ENCODE measurements around the gene SH3BP5.

The SH3BP5 gene

DNA sequence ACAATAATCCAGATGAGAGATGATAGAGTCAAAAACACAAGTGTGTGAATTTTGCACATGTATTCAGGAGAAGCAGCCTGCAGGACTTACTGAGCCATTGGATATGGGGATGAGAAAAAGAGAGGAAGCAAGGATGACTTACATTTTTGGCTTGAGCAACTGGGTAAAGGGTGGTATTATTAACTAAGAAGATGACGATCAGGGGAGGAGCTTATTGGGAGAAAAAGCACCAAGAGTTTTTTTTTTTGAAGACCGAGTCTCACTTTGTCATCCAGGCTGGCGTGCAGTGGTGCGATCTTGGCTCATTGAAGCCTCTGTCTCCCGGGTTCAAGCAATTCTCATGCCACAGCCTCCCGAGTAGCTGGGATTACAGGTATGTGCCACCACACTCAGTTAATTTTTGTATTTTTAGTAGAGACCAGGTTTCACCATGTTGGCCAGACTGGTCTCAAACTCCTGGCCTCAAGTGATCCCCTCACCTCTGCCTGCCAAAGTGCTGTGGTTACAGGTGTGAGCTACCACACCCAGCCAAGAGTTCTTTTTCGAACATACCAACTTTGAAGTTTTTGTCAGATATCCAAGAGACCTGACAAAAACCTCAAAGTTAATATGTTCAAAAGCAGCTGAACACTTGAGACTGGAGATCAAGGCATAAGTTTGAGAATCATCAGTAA, 14.8 kb upstream of the SH3BP5 start:
- DNase-seq (ENCODE audit: extremely low read depth in 1 of 2, low read depth in 1 of 2) = no peak

- no peak for DNase-seq (ENCODE audit: extremely low read depth in 1 of 2, low read depth in 1 of 2)
These were observed 14.1 kb upstream of the SH3BP5 start for GRCh38 chr3:15346516-15346915.

DNA sequence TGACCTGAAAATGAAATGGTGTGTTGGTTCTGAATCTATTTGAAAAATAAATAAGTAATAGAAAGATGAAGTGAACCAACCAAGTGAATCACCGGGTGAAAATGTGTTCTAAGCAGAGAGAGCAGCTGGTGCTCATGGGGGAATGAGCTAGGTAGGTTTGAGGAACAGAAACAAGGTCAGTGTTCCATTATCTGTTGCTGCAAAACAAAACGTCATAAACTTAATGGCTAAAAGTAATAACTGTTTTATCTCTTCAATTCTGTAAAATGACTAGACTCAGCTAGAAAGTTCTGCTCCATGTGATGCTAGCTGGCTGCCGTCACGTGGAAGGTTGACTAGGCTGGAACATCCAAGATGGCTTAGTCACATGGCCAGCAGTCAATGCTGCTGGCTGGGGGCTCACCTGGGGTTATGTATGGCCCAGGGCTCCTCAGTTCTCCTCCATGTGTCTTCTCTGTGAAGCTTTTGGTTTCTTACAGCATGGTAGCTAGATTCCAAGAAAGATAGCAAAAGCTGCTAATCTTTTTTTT, 13.3 kb upstream of the SH3BP5 start:
- no peak for DNase-seq (ENCODE audit: extremely low read depth in 1 of 2, low read depth in 1 of 2)

DNA sequence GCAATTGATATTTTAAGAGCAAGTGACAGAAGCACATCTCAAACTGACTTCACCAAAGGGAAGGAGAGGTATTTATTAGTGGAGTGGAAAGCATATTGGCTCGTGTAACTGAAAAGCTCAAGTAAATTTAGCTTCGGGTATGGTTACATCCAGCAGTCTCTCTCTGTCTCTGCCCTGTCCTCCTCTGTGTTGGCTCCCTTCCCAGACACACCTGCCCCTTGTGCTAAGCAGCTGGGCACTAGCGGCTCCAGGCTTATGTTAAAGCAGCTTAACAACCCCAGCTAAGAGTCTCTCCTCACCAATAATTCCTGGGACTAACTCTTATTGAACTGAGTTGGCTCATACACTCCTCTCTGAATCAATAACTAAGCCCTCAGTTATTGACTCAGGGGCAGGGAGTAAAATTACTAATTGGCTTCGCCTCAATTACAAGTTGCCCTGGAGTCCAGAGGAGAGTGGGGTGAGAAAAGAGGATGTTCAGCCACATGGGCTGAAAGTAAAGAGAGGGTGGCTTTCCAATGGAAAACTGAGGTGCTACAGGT, 12.8 kb upstream of the SH3BP5 start:
- no peak for DNase-seq (ENCODE audit: extremely low read depth in 1 of 2, low read depth in 1 of 2)

GRCh38 chr3:15342945-15343344, 10.6 kb upstream of the SH3BP5 start:
- DNase-seq (ENCODE audit: extremely low read depth in 1 of 2, low read depth in 1 of 2) = no peak

GRCh38 chr3:15342246-15342645, 9.9 kb upstream of the SH3BP5 start:
- no peak for DNase-seq (ENCODE audit: extremely low read depth in 1 of 2, low read depth in 1 of 2)

GRCh38 chr3:15341030-15341726, 8.8 kb upstream of the SH3BP5 start:
- no peak for DNase-seq (ENCODE audit: extremely low read depth in 1 of 2, low read depth in 1 of 2)

DNA sequence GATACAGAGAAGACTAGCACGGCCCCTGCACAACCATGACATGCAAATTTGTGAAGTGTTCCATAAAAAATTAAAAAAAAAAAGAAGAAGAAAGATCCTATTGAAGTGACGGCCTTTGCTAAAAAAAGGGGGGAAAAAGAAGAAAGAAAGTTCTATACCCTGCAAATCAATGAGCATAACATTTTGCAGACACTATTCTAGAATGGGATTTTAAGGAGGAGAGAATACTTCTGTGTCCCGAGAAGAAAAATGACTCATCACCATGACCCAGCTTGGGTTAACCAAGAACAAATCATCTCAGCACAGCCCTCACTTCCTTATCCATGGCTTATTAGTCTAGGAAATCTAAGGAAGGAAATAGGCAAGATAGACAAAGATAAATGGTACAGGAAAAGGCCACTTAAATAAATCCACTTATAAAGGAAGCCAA, 7.4 kb upstream of the SH3BP5 start:
- no peak for DNase-seq (ENCODE audit: extremely low read depth in 1 of 2, low read depth in 1 of 2)

DNA sequence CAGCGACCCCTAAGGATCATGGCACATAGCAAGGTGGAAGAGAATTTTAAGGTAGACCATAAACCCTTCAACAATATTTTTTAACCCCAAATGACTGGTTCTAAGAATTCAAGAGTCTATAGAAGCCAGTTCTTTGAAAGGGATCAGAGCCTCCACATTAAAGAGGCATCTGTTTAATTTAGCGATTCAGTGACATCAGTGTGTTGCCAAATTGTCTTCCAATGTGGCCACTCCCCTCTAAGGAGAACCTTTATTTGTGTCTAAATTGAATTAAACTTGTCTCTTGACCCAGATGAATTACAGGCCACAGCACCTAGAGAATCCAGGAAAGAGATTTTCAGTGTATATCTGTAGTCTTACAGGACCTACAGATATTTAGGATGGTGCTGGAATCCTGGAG, 6.6 kb upstream of the SH3BP5 start:
- DNase-seq (ENCODE audit: extremely low read depth in 1 of 2, low read depth in 1 of 2) = no peak

DNA sequence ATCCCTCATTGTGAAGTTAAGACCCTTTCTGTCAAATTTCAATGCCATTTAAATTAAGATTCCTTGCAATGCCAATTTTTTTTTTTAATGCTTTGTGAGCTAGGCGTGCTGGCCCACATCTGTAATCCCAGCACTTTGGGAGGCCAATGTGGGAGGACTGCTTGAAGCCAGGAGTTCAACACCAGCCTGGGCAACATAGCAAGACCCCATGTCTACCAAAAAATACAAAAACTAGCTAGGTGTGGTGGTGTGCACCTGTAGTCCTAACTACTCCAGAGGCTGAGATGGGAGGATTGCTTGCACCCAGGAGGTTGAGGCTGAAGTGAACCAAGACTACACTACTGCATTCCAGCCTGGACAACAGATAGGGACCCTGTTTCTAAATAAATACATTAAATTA, 5.6 kb upstream of the SH3BP5 start:
- no peak for DNase-seq (ENCODE audit: extremely low read depth in 1 of 2, low read depth in 1 of 2)

DNA sequence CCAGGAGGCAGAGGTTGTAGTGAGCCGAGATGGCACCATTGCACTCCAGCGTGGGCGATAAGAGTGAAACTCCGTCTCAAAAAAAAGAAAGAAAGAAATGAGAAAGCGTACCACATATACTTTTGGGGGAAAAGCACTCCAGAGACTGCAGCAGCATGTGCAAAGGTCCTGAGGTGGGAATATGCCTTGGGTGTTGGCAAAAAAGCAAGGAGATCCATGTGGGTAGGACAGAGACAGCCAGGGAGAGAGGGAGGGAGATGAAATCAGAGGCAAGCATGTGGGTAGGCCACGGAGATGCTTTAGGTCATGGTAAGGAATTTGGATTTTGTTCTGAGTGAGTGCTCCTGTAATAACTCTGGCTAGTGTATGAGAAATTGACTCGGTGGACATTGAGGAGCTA, 3.7 kb upstream of the SH3BP5 start:
- no peak for DNase-seq (ENCODE audit: extremely low read depth in 1 of 2, low read depth in 1 of 2)

DNA sequence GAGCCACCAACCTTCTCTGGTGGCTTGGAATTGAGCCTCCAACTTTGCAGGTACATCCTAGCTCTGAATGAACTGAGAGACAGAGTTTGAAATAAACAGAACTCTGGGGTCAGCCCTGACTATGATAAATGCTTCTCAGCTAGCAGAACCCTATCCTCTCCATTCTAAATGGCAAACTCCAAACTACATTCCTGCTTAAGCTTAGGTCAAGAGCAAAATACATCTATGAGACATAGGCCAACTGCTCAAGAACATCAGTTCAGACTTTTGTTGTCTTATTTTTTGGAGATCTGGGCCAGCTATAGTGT, 1.5 kb upstream of the SH3BP5 start:
- DNase-seq (ENCODE audit: extremely low read depth in 1 of 2, low read depth in 1 of 2) = no peak

DNA sequence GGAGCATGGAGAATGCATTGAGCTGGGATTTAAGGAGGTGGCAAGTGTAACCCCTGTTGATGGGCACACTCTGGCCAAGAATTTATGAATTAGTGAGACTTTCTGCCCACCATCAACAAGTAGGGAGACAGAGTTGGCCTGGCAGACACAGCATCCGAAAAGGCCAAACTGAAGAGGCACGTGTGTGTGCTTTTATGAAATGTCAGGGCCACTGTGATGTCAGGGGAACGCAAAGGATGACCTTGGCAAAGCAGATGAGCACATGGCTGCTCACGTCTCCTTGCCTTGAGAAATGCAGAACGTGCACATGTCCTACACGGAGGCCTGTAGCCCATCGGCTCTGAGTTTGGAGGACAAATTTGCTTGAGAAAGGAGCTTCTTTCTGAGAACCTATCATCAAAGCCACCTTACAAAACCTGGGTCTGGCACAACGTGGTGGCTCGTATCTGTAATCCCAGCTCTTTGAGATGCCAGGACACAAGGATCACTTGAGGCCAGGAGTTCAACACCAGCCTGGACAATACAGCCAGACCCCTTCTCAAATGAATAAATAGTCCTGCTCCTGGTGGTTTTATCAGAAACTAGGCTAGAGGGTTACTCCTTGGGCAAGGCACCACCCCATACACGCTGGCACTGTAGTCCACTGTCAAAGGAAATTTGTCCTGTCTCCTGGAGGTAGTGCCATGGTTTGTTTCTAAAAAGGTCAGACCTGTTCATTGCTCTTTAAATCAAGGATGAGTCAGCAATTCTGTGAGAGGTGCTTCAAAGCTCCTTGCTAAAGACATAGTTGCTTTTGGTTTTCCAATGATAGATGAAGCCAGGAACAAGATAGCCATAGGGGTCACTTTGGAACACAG, 941 bp upstream of the SH3BP5 start:
- no peak for DNase-seq (ENCODE audit: extremely low read depth in 1 of 2, low read depth in 1 of 2)

GRCh38 chr3:15331606-15332404, 581 bp downstream of the SH3BP5 start:
- peak in 1 of 2 donors; percentile 39 for DNase-seq (ENCODE audit: extremely low read depth in 1 of 2, low read depth in 1 of 2)

DNA sequence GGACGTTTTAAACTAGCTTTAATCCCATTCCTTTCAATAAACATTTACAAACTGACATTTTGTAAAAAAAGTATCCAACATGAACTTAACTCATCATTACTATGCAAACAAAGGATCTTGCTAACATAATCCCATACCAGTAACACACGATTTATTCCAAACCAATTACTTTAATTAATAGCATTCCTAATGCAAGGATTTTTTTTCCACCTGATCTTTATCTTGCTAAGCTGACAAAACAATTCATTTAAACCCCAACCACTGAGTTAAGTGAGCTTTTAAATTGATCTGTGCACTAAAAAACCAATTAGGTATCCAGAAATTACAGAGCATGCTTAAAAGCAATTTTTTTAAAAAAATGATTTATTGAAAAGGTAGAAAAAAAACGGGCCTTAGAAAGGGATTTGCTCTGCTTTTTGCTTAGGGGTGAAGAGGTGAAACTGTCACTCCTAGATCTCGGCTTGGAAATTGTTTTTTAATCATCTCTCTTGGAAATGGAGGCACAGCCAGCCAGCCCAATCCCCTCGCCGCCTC, 1.2 kb downstream of the SH3BP5 start:
- DNase-seq (ENCODE audit: extremely low read depth in 1 of 2, low read depth in 1 of 2) = no peak

DNA sequence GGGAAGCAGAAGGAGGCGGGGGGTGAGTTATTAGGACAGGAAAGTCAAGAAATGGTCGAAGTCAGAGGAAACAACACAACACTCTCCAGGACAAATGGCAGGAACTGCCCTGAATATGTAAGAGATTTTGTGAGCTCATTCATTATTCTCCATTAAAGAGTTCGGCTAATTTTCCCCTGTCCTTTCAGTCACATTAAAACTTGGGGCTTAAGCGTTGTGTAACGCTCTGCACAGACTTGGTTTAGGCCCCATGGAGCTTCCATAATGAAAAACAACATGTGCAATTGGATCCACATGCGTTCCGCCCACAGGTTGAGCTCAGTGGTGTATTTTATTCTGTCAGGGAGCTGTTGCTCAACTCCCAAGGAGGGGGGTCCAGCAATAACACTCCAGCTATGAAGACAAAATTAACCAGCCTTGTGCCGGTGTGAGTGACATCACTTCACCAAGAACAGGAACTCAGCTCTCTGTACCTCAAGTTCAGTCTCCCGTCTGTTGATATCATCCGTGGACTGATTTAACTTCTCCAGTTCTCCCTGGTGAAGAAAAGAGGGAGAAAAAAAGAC, 2.3 kb downstream of the SH3BP5 start:
- no peak for DNase-seq (ENCODE audit: extremely low read depth in 1 of 2, low read depth in 1 of 2)

DNA sequence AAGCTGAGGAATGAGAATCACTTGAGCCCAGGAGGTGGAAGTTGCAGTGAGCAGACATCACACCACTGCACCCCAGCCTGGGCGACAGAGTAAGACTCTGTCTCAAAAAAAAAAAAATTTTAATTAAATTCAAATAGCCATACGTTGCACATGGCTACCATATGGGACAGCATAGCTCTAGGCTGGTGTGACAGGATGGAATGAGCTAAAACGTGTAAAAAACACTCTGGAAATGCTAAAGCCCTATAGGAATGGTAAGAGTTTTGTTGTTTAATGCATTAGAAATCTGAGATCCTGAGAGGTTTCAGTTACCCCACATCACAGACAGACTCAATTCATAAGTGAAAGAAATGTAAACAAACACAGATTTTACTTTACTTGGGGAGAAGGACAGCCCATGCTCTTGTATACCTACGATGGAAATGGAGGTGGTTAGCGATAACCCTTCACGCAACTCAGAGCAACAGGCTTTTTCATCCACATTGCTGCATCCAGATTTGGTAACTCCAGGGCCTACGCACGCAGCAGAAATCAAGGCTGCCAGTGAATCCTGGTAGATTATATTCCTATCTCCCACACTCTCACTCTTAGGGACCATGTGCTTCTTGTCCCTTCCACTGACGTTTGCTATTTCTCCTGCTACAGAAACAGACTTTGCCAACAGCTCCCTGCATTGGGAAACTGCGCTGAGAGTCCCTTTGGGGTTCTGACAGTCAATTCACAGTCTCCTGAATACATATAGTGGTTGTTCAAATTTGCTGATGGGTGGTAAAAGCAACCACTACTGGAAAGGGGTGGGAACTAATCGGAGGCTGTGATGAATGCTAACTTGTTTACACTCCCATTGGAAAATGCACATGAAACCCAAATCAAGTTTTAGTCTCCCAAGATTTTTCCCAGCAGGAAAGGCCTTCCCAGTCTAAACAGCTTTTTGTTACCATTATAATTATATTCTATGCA, 3.1 kb downstream of the SH3BP5 start:
- DNase-seq (ENCODE audit: extremely low read depth in 1 of 2, low read depth in 1 of 2) = no peak

- DNase-seq (ENCODE audit: extremely low read depth in 1 of 2, low read depth in 1 of 2) = no peak
These were observed 4.4 kb downstream of the SH3BP5 start for GRCh38 chr3:15327941-15328340.

DNA sequence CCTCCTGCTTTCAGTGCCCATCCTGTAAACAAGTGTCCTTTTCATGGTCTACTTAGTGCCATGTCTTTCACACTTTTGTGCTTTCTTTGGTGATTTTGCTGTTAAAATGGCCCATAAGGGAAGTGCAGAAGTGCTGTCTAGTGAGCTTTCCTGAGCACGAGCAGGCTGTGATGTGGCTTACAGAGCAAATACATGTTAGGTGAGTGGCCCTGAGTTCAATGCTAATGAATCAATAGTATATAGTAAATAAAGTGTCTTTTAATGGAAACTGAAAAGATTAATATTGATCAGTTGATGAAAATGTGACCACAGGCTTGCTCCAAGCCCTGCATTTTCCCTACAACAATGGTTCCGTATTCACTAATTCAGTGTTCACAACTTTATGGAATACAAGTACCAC, 5.7 kb downstream of the SH3BP5 start:
- no peak for DNase-seq (ENCODE audit: extremely low read depth in 1 of 2, low read depth in 1 of 2)
